ENCODE results near the gene JPT2.
"Not testable (repeated sequence)": the region's sequence is repeated elsewhere in the genome, so short reads cannot be mapped to it uniquely, and the experiment has no call there.

Gene JPT2

DNA sequence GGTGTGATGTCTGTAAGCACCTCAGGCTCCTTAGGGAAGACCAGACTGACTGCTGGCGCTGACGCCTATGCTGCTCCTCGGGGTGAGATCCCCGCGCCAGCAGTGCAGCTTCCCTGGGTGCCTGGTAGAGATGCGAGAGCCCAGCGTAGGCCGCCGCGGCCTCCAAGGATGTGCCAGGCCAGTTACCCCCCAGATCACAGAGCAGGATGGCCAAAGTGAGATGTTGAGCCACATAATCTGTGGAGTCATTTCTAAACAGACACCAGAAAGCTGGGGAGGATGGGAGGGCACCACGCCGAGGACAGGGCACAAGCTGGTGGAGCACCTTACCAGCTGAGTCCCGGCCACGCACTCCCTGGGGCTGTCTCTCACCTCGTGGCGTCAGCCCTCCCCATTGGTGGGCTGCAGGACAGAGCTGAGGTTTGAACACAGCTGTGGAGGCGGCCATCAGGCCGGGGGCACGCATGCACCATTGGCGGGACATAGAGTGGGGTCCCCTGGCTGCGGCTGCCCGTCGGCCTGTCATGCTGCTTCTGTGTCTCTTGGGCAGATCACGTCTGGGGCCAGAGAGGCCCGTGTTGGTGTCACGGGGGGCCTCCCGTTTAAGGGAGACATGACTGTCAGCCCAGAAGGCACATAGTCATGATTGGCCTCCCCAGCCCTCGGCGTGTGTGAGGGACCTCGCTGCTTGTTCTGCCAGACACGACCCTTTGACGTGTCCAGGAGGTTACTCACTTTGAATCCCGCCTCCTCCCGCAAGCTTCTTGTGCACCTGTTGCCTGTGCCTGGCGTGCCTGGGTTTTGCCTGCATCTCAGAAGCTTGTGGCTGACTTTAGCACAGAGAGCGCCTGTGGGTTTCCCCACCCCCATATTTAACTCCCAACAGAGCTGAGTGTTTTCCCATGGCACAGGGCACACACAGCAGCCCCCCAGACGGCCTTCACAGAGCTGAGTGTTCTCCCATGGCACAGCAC is 49.9 kb downstream of the JPT2 start:
- Histone ChIP-seq H3K27ac (ENCODE audit: low read length) (no peak overlapping the region), H3K36me3 (ENCODE audit: control insufficient read depth in 1 of 2, insufficient read depth in 2 of 2, low read length in 2 of 2) (peaks cover 14 to 63% of the 10 kb centered on the region in 2 donors), H3K4me1 (ENCODE audit: control insufficient read depth in 1 of 2, insufficient read depth in 2 of 2, low read length in 2 of 2) (peaks cover 0 to 8% of the 10 kb centered on the region in 2 donors), H3K9me3 (ENCODE audit: control insufficient read depth in 1 of 2, low read length in 2 of 2) (no peaks in the 10 kb centered on the region), H3K4me3 (ENCODE audit: low read depth in 1 of 2, low read length in 2 of 2) (no peak overlapping the region), H3K27me3 (ENCODE audit: low read depth, low read length) (no peaks in the 10 kb centered on the region)

DNA sequence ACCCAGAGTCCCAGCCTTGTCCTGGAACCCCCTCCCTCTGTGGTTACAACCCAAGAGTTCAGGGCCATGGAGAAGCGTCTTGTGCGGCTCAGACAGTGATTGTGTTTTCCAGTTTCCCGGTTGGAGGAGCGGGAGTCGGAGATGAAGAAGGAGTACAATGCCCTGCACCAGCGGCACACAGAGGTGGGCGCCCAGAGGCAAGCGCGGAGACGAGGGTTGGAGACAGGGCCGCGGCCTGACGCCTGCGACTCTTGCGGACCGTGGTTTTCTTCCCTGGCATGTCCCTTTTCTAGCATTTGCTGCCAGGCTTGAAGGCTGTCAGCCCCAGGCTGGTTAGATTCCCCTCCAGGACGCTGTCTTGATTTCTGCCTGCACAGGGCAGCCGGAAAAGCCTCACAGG is 50.9 kb downstream of the JPT2 start:
- peaks cover 14 to 74% of the 10 kb centered on the region in 2 donors for H3K36me3 ChIP-seq (ENCODE audit: control insufficient read depth in 1 of 2, insufficient read depth in 2 of 2, low read length in 2 of 2)
- H3K27me3 ChIP-seq (ENCODE audit: low read depth, low read length) = no peaks in the 10 kb centered on the region
- no peaks in the 10 kb centered on the region for H3K9me3 ChIP-seq (ENCODE audit: control insufficient read depth in 1 of 2, low read length in 2 of 2)
- H3K4me3 ChIP-seq (ENCODE audit: low read depth in 1 of 2, low read length in 2 of 2) = no peak overlapping the region
- H3K4me1 ChIP-seq (ENCODE audit: control insufficient read depth in 1 of 2, insufficient read depth in 2 of 2, low read length in 2 of 2) = peaks cover 0 to 3% of the 10 kb centered on the region in 2 donors
- H3K27ac ChIP-seq (ENCODE audit: low read length) = no peak overlapping the region

DNA sequence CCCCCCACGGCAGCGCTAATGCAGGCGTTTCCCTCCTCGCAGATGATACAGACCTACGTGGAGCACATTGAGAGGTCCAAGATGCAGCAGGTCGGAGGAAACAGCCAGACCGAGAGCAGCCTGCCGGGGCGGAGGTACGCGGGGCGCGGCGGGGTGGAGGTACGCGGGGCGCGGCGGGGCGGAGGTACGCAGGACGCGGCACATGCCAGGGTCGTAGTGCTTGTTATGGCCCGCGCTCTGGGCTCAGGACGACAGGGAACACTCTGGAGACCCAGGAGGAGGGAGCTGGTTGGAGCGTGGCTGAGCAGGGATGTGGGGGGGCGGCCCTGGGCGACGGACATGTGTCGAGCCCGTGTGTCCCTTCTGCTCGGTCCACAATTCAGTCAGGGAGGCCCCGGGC is 51.4 kb downstream of the JPT2 start:
- Histone ChIP-seq H3K36me3 (ENCODE audit: control insufficient read depth in 1 of 2, insufficient read depth in 2 of 2, low read length in 2 of 2) (peaks cover 17 to 76% of the 10 kb centered on the region in 2 donors), H3K4me3 (ENCODE audit: low read depth in 1 of 2, low read length in 2 of 2) (no peak overlapping the region), H3K4me1 (ENCODE audit: control insufficient read depth in 1 of 2, insufficient read depth in 2 of 2, low read length in 2 of 2) (no peaks in the 10 kb centered on the region), H3K9me3 (ENCODE audit: control insufficient read depth in 1 of 2, low read length in 2 of 2) (no peaks in the 10 kb centered on the region), H3K27ac (ENCODE audit: low read length) (no peak overlapping the region), H3K27me3 (ENCODE audit: low read depth, low read length) (no peaks in the 10 kb centered on the region)

DNA sequence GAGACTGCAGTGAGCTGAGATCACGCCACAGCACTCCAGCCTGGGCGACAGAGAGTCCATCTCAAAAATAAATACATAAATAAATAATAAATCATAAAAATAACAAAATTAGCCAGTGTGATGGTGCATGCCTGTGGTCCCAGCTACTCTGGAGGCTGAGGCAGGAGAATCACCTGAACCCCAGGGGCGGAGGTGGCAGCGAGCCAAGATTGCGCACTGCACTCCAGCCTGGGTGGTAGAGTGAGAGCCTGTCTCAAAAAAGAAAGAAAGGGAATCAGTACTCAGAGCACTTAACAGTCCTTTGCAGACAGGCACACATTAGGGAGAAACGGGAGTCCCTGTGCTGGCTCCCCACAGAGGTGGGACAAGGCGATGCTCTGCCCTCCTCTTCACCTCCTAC is 53.0 kb downstream of the JPT2 start:
- Histone ChIP-seq H3K36me3 (ENCODE audit: control insufficient read depth in 1 of 2, insufficient read depth in 2 of 2, low read length in 2 of 2) (peaks cover 25 to 73% of the 10 kb centered on the region in 2 donors), H3K27me3 (ENCODE audit: low read depth, low read length) (no peaks in the 10 kb centered on the region), H3K4me1 (ENCODE audit: control insufficient read depth in 1 of 2, insufficient read depth in 2 of 2, low read length in 2 of 2) (no peaks in the 10 kb centered on the region), H3K27ac (ENCODE audit: low read length) (no peak overlapping the region), H3K4me3 (ENCODE audit: low read depth in 1 of 2, low read length in 2 of 2) (no peak overlapping the region), H3K9me3 (ENCODE audit: control insufficient read depth in 1 of 2, low read length in 2 of 2) (no peaks in the 10 kb centered on the region)

DNA sequence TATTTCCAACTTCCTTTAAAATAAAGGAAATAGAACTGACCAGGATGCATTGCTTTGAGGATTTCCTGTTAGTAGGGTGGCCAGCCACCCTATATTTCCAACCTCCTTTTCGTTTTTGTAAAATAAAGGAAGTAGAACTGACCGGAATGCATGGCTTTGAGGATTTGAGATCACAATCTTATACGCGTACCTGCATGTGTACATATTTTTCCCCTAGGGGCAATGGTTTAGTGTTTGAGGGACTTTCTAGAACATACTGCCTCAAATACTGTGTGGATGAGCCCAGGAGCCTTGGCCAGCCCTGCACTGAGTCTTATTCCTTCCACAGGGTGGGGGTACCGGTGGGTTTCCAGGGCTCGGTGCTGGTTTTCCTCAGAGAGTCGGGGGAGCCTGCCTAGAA is 53.5 kb downstream of the JPT2 start:
- no peak overlapping the region for H3K27ac ChIP-seq (ENCODE audit: low read length)
- peaks cover 24 to 68% of the 10 kb centered on the region in 2 donors for H3K36me3 ChIP-seq (ENCODE audit: control insufficient read depth in 1 of 2, insufficient read depth in 2 of 2, low read length in 2 of 2)

DNA sequence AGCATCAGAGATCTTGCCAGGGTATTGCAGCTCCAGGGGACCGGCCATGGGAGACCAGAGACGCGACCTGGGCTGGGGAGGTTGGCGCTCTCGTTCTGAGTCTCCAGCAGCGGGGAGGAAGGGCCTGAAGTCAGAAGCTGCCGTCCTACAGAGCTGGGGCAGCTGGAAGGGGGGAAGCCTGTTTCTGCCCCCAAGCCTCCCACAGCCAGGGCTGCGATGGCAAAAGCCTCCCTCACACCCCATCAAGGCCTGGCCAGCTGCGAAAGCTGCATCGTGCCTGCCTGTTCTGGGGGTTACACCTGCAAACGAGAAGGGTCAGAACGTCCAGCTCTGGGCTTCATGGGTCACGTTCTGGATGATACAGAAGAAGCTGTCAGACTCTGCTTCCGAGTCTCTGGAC is 54.0 kb downstream of the JPT2 start:
- Histone ChIP-seq H3K9me3 (ENCODE audit: control insufficient read depth in 1 of 2, low read length in 2 of 2) (no peaks in the 10 kb centered on the region), H3K27ac (ENCODE audit: low read length) (no peak overlapping the region), H3K4me3 (ENCODE audit: low read depth in 1 of 2, low read length in 2 of 2) (no peak overlapping the region), H3K4me1 (ENCODE audit: control insufficient read depth in 1 of 2, insufficient read depth in 2 of 2, low read length in 2 of 2) (no peaks in the 10 kb centered on the region), H3K36me3 (ENCODE audit: control insufficient read depth in 1 of 2, insufficient read depth in 2 of 2, low read length in 2 of 2) (peaks cover 20 to 64% of the 10 kb centered on the region in 2 donors), H3K27me3 (ENCODE audit: low read depth, low read length) (no peaks in the 10 kb centered on the region)

More for the DNA sequence above, 53.5 kb downstream of the JPT2 start:
- H3K4me3 ChIP-seq (ENCODE audit: low read depth in 1 of 2, low read length in 2 of 2) = no peak overlapping the region
- no peaks in the 10 kb centered on the region for H3K9me3 ChIP-seq (ENCODE audit: control insufficient read depth in 1 of 2, low read length in 2 of 2)
- no peaks in the 10 kb centered on the region for H3K4me1 ChIP-seq (ENCODE audit: control insufficient read depth in 1 of 2, insufficient read depth in 2 of 2, low read length in 2 of 2)
- no peaks in the 10 kb centered on the region for H3K27me3 ChIP-seq (ENCODE audit: low read depth, low read length)

DNA sequence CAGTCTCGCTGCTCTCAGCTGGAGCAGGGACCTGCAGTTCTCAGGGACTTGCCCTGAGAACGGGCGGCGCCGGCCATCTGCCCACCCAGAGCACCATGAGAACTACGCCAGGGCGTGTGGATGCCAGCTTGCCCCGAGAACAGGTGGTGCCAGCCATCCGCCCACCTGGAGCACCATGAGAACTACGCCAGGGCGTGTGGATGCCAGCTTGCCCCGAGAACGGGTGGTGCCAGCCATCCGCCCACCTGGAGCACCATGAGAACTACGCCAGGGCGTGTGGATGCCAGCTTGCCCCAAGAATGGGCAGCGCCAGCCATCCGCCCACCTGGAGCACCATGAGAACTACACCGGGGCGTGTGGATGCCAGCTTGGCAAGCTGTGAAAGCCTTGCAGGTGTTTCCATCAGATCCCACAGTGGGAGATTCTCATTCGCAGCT is 54.5 kb downstream of the JPT2 start:
- peaks cover 20 to 60% of the 10 kb centered on the region in 2 donors for H3K36me3 ChIP-seq (ENCODE audit: control insufficient read depth in 1 of 2, insufficient read depth in 2 of 2, low read length in 2 of 2)
- not testable (repeated sequence) for H3K4me3 ChIP-seq (ENCODE audit: low read depth in 1 of 2, low read length in 2 of 2); H3K27me3 ChIP-seq (ENCODE audit: low read depth, low read length); H3K9me3 ChIP-seq (ENCODE audit: control insufficient read depth in 1 of 2, low read length in 2 of 2); H3K4me1 ChIP-seq (ENCODE audit: control insufficient read depth in 1 of 2, insufficient read depth in 2 of 2, low read length in 2 of 2); H3K27ac ChIP-seq (ENCODE audit: low read length)

DNA sequence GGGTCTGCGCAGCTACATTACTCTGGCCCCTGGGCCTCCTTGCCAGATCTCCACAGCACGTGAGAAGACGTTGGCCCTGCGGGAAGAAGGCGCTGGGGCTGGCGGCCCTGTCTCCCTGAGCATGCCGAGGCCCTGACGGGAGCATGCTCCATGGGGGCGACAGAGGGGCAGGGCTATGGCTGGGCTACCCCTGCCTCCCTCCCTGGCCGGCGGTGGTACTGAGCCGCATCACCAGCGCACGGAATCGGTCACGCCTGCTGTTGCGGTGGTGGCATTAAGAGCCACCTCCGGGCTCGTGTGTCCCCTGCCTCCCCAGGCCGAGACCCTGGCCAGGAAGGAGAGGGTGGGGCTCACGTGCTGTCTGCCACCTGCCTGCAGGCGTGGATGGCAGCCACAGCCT is 56.0 kb downstream of the JPT2 start:
- Histone ChIP-seq H3K4me3 (ENCODE audit: low read depth in 1 of 2, low read length in 2 of 2) (no peak overlapping the region), H3K4me1 (ENCODE audit: control insufficient read depth in 1 of 2, insufficient read depth in 2 of 2, low read length in 2 of 2) (no peaks in the 10 kb centered on the region), H3K36me3 (ENCODE audit: control insufficient read depth in 1 of 2, insufficient read depth in 2 of 2, low read length in 2 of 2) (peaks cover 15 to 45% of the 10 kb centered on the region in 2 donors), H3K27ac (ENCODE audit: low read length) (no peak overlapping the region), H3K9me3 (ENCODE audit: control insufficient read depth in 1 of 2, low read length in 2 of 2) (no peaks in the 10 kb centered on the region), H3K27me3 (ENCODE audit: low read depth, low read length) (no peaks in the 10 kb centered on the region)

DNA sequence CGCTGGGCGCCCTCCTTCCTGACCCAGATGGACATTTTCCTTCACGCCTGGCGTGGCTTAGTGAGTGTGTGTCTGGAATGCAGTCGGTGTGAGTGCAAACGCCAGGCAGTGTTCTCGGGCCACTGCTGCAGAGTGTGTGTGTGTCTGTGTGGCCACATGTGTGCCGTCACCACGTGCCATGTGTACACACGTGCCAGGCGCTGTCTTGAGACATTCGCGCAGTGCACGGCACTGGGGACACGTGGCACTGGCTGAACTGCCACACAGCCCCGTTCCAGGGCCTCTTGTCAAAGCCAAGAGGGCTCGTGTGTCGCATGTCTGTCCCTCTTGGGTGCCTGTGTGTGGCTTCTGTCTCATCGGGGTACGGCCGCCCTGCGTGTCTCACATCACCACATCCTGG is 56.7 kb downstream of the JPT2 start:
- H3K4me3 ChIP-seq (ENCODE audit: low read depth in 1 of 2, low read length in 2 of 2) = no peak overlapping the region
- H3K27ac ChIP-seq (ENCODE audit: low read length) = no peak overlapping the region
- no peaks in the 10 kb centered on the region for H3K4me1 ChIP-seq (ENCODE audit: control insufficient read depth in 1 of 2, insufficient read depth in 2 of 2, low read length in 2 of 2)
- H3K9me3 ChIP-seq (ENCODE audit: control insufficient read depth in 1 of 2, low read length in 2 of 2) = no peaks in the 10 kb centered on the region
- no peaks in the 10 kb centered on the region for H3K27me3 ChIP-seq (ENCODE audit: low read depth, low read length)
- peaks cover 15 to 39% of the 10 kb centered on the region in 2 donors for H3K36me3 ChIP-seq (ENCODE audit: control insufficient read depth in 1 of 2, insufficient read depth in 2 of 2, low read length in 2 of 2)

DNA sequence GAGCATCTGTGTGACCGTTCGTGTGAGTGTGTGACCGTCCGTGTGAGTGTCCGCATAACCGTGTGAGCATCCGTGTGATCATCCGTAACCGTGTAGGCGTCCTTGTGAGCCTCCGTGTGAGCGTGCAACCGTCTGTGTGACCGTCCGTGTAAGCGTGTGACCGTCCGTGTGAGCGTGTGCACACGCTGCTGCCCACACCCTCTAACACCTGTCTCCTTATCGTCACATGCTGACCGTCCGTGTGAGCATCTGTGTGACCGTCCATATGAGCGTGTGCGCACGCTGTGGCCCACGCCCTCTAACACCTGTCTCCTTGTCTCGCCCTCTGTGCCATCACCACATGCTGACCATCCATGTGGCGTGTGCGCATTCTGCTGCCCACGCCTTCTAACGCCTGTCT is 62.2 kb downstream of the JPT2 start:
- Histone ChIP-seq H3K27ac (ENCODE audit: low read length) (no peak overlapping the region), H3K9me3 (ENCODE audit: control insufficient read depth in 1 of 2, low read length in 2 of 2) (no peaks in the 10 kb centered on the region), H3K36me3 (ENCODE audit: control insufficient read depth in 1 of 2, insufficient read depth in 2 of 2, low read length in 2 of 2) (peaks cover 9 to 43% of the 10 kb centered on the region in 2 donors), H3K4me1 (ENCODE audit: control insufficient read depth in 1 of 2, insufficient read depth in 2 of 2, low read length in 2 of 2) (no peaks in the 10 kb centered on the region), H3K4me3 (ENCODE audit: low read depth in 1 of 2, low read length in 2 of 2) (no peak overlapping the region), H3K27me3 (ENCODE audit: low read depth, low read length) (no peaks in the 10 kb centered on the region)

DNA sequence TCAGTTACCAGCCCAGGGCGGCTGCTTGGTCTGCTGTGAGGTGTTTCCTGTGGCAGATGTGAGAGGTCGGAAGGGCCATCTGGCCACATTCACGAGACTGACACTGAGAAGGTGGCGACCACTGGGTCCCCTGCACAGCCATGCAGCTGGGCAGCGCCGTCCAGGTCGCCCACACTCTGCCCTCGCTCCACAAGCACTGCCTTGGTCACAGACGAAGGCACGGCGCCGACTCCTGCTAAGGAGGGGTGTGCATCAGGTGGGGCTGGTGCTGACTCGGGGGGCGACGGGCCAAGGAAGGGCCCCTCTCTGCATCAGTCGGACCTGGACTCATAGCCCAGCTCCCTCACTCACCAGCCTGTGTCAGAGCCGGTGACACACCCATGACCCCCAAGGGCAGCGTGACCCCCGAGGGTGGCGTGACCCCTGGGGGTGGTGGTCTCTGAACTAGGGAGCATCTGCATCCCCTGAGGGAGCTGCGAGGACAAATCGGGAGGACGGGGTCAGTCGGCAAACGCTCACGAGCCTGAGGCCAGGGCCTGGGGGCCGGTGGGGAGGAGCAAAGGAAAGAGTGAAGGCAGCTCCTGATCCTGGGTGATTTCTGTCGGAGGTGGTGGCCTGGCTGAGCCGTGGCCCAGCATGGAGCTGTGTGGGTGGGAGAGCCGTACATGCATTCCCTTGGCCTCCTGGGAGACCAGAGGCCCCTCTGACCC is 62.9 kb downstream of the JPT2 start:
- no peaks in the 10 kb centered on the region for H3K27me3 ChIP-seq (ENCODE audit: low read depth, low read length)
- no peak overlapping the region for H3K27ac ChIP-seq (ENCODE audit: low read length)
- H3K9me3 ChIP-seq (ENCODE audit: control insufficient read depth in 1 of 2, low read length in 2 of 2) = no peaks in the 10 kb centered on the region
- no peaks in the 10 kb centered on the region for H3K4me1 ChIP-seq (ENCODE audit: control insufficient read depth in 1 of 2, insufficient read depth in 2 of 2, low read length in 2 of 2)
- H3K36me3 ChIP-seq (ENCODE audit: control insufficient read depth in 1 of 2, insufficient read depth in 2 of 2, low read length in 2 of 2) = peaks cover 9 to 50% of the 10 kb centered on the region in 2 donors
- no peak overlapping the region for H3K4me3 ChIP-seq (ENCODE audit: low read depth in 1 of 2, low read length in 2 of 2)

Measured in muscle layer of duodenum (tissue), 2 donors.